ENCODE data around the gene PLIN4. TPM values are rescaled to one million over a fixed set of nuclear protein-coding genes. Genes with fewer than 3 reads are reported as not detected.

The PLIN4 gene
- total RNA-seq, 1 donor from 2014 or later, result 0.12 TPM

DNA sequence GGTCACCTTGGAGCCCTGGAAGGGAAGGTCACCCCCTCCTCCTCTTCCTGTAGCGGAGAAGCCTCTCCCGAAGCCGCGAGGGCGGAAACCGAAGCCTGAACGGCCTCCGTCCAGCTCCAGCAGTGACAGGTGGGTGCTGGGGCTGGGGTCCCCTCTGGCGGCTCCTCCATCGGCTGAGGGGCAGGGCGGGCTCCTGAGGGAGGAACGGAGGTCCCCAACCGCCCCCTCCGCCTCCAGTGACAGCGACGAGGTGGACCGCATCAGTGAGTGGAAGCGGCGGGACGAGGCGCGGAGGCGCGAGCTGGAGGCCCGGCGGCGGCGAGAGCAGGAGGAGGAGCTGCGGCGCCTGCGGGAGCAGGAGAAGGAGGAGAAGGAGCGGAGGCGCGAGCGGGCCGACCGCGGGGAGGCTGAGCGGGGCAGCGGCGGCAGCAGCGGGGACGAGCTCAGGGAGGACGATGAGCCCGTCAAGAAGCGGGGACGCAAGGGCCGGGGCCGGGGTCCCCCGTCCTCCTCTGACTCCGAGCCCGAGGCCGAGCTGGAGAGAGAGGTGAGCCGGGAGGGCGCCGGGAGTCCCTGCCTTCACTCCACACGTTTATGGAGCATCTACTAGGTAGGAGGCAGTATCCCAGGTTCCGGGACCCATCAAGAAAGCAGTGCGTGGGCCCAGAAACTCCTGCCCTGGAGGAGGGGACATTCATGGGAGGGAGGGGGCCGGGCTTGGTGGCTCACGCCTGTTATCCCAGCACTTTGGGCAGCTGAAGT is 24.2 kb downstream of the PLIN4 start:
- DNase-seq (ENCODE audit: extremely low read depth, low read depth, low spot score), result no peak

GRCh38 chr19:4493104-4493928 is 25.0 kb downstream of the PLIN4 start:
- DNase-seq (ENCODE audit: extremely low read depth, low read depth, low spot score), result no peak

- no peak for DNase-seq (ENCODE audit: extremely low read depth, low read depth, low spot score)
Measured at GRCh38 chr19:4492337-4493103, 25.8 kb downstream of the PLIN4 start.

- no peak for DNase-seq (ENCODE audit: extremely low read depth, low read depth, low spot score)
Measured at GRCh38 chr19:4491446-4491845, 26.8 kb downstream of the PLIN4 start.

DNA sequence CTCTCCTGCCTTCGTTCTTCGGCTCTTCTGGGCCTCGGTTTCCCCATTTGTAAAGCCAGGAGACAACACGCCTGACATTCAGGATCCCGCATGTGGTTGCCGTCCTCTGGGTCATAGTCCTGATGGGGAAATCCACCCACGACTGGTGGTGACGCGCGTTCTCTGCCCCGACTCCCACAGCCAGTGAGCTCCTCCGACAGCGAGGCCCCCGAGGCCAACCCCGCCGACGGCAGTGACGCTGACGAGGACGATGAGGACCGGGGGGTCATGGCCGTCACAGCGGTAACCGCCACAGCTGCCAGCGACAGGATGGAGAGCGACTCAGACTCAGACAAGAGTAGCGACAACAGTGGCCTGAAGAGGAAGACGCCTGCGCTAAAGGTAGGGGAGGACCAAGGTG is 29.8 kb downstream of the PLIN4 start:
- DNase-seq (ENCODE audit: extremely low read depth, low read depth, low spot score), result no peak

- no peak for DNase-seq (ENCODE audit: extremely low read depth, low read depth, low spot score)
Measured at GRCh38 chr19:4487572-4487971, 30.7 kb downstream of the PLIN4 start.

DNA sequence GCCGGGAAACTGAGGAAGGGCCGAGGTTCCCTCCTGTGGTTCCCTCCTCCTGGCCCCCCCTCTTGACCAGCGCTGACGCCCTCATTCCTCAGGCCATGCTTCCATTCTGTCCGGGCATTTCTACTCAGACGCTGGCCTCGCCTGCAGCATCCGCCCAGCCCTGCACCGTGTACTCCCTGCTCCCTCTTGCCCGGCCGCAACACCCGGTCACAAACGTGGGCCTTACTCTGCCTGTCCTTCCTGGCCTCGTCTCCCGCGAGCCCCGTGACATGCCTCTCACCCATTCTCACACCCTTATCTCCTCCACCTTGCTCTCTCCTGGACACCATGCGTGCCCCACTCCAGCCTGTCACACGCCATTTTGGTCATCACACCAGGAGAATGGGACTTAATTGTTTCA is 34.9 kb downstream of the PLIN4 start:
- no peak for DNase-seq (ENCODE audit: extremely low read depth, low read depth, low spot score)

DNA sequence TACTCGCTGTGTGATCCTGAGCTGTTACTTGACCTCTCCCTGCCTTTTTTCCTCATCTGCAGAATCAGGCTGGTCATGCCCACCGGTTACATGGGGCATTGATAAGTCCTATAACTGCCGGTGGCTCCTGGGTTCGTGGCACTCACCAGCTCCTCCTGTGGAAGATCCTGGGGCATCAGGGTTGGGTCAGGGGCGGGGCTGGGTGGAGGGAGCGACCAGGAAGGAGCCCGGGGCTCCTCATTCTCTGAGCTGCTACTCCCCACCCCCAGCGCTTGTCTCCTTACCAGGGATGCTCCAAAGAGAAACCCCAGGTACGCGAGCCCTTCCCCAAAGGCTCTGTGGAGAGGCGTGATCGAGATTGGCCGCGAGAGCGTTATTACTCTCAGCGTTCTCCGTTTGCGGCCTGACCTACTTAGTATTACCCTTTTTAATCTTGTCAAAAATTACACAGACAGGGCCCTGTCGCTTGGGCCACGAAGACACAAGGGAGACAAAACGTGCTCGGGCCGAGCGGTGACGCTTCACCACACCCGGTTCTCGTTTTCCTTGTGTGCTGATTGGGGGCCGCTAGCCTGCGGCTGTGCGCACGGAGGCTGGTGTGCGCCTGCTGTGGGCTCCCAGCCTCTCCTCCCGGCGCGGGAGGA is 35.4 kb downstream of the PLIN4 start:
- no peak for DNase-seq (ENCODE audit: extremely low read depth, low read depth, low spot score)

DNA sequence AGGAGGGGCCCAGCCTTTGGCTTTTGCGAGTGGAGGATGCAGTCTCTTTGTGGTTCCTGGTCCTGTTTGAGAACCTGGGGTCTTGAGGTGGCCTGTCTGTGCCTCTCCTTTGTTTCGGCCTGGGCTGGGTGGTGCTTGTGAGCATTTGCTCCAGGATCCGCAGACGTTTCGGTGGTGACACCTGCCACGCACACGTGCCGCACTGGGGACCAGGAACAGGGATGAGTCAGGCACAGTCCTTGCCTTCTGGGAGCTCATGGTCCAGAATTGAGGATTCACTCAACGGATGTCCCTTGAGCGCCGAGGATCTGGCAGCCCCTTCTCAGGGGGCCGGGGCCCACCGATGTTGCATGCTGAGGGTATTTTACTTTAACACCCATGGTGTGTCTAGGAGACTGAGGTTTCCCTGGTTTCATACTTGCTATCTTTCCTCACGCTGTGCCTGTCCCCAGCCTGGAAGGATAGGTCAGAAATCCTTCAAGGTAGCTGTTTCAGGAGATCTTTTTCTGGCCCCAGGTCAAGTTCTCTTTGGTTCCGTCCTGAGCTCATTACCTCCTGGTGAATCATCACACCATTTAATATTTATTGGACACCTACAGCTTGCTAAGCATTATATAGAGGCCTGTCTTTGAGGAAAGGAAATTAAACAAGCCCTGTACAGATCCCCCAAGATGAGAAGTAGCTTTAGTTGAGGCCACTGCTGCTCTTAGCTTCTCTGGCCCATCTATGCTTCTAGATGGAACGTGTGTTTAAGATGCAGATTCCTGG is 41.1 kb downstream of the PLIN4 start:
- DNase-seq (ENCODE audit: extremely low read depth, low read depth, low spot score), result no peak

- no peak for DNase-seq (ENCODE audit: extremely low read depth, low read depth, low spot score)
Measured at GRCh38 chr19:4474514-4475022, 43.7 kb downstream of the PLIN4 start.

- no peak for DNase-seq (ENCODE audit: extremely low read depth, low read depth, low spot score)
Measured at GRCh38 chr19:4473763-4474513, 44.3 kb downstream of the PLIN4 start.

DNA sequence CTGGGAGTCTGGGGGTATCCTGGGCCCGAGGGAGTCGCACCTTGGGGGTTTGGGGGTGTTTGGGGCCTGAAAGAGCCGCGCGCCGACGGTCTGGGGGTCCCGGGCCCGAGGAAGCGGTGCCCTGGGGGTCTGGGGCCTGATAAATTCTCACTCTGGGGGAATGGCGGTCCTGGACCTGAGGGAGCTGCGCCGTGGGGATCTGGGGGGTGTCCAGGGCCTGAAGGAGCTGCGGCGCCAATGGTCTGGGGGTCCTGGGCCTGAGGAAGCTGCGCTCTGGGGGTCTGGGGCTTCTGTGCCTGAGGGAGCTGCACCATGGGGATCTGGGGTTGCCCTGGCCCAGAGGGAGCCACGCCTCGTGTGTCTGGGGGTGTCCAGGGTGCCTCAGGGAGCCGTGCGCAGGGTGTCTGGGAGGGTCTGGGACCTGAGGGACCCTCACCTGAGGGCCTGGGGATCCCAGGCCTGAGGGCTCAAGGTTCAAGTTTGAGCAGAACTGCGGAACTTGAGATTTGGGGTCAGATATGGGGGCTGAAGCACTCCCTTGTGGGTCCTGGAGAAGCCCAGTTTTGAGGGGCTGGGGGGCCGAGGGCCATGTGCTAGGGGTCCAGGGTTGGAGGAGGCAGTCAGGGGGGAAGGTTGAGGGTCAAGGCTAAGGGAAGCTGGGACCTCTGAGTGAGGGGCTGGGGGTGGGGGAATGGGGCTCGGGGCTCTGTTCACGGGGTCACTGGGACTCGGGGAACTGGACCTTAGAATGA is 45.1 kb downstream of the PLIN4 start:
- DNase-seq (ENCODE audit: extremely low read depth, low read depth, low spot score), result no peak

GRCh38 chr19:4472174-4472974 is 45.9 kb downstream of the PLIN4 start, which contains the start of gene HDGFL2:
Gene HDGFL2 (plus strand): TSS chr19:4472297. CDS start chr19:4472351, 54 bp downstream.
- no peak for DNase-seq (ENCODE audit: extremely low read depth, low read depth, low spot score)

DNA sequence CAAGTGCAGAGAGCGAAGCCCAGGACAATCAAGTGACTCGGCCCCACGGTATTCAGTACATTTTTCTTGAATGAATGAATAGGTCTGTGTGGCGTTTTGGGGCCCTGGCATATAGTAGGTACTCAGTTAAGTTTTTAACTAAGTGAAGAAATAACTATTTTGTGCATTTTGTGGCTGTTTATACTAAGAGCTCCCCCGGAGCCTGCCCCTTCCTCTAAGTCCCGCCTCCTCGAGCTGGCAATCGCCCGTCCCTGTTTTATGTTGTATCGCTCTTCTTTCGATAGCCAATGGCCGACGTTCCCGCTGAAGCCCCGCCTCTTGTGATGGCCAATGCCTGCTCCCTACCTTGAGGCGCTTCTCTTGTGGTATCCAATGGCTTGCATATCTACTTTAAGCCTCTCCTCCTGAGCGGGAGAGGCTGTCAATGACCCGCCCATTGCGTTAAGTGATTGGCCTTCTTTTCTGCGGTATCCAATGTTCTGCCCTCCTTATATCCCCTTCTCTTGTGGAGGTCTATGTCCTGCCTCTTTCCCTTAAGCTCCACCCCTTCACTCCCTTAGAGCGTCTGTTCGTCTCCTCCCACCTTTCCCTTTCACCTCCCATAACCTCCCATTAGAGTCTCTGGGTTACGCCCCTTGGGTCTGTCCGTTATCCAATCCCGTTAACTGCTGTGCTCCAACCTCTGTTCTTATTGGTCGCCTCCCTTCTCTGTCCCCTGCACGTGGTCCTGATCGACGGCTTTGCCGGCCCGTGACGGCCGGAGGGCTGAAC is 46.7 kb downstream of the PLIN4 start:
- peak; percentile 100 for DNase-seq (ENCODE audit: extremely low read depth, low read depth, low spot score)

- DNase-seq (ENCODE audit: extremely low read depth, low read depth, low spot score), result no peak
Measured at GRCh38 chr19:4467835-4468234, 50.5 kb downstream of the PLIN4 start.

DNA sequence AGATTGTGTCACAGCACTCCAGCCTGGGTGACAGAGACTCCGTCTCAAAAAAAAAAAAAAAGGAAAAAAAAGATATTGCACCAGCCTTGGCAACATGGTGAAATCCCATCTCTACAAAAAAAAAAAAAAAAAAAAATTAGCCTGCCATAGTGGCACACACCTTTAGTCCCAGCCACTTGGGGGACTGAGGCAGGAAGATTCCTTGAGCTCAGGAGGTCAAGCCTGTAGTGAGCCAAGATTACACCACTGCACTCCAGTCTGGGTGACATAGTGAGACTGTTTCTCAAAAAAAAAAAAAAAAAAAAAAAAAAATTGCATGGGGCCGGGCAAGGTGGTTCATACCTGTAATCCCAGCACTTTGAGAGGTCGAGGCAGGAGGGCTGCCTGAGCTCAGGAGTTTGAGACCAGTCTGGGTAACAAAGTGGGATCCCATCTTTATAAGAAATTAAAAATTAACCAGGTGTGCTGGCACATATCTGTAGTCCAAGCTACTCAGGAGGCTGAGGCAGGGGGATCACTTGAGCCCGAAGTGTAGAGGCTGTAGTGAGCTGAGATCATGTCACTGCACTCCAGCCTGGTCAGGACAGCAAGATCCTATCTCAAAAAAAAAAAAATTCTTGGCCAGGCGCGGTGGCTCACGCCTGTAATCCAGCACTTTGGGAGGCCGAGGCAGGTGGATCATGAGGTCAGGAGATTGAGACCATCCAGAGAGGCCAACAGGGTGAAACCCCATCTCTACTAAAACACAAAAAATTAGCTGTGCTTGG is 53.3 kb downstream of the PLIN4 start:
- DNase-seq (ENCODE audit: extremely low read depth, low read depth, low spot score), result no peak

Measured in glomerular endothelial cell (primary cell).